Measurements from ENCODE around the gene SKI. TPM values are rescaled to one million over a fixed set of nuclear protein-coding genes. Genes with fewer than 3 reads are reported as not detected.

Gene SKI
- total RNA-seq, 1 experiment from 2014 or later: 28.3 TPM

DNA sequence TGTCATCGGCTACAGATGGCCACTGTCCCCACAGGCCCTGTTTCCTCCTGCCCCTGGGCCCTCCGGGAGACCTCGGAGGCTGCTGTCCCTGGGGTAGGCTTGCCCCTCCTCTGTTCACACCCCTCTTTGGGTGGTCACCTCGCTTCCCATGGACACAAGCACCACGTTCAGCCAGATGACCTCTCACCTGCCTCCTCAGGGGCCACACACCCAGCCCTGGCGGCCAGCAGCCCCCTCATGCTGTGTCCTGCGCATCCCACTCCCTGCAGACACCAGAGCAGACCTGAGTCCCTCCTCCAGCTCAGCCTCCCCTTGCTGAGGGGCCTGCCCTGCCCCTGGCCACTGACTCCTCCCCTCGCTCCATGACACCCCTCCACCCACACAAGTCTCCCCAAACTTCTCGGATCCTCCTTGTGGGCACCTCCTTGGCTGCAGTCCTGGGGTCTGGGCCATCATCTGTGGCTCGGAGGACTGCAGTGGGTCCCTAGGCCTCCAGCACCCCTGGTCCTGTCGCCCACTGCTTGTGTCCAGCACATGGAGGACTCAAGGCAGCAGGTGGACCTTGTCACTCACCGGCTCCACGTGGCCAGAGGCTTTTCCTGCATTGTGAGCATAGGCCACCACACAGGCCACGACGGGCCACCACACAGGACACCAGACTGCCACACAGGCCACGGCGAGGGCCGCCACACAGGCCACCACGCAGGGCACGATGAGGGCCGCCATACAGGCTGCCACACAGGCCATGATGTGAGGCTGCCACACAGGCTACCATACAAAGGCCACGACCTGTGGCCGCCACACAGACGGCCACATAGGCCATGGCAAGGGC lies 112.2 kb downstream of the SKI start:
- Histone ChIP-seq H3K9me3 (ENCODE audit: low read length) (no peaks in the 10 kb centered on the region), H3K4me3 (ENCODE audit: low read length) (no peak overlapping the region), H3K27ac (ENCODE audit: low read length) (no peak overlapping the region), H3F3A (ENCODE audit: low read length, unreplicated experiment) (no peaks in the 10 kb centered on the region), H3K36me3 (ENCODE audit: low read depth, low read length) (no peaks in the 10 kb centered on the region), H3K4me2 (ENCODE audit: low read length) (no peak overlapping the region), H3K9me2 (replicated peaks; ENCODE audit: low read length) (no peaks in the 10 kb centered on the region), H3K4me1 (ENCODE audit: insufficient read depth, low read length) (peaks cover 4% of the 10 kb centered on the region), H3K9ac (ENCODE audit: low read length) (no peak overlapping the region), H3K27me3 (ENCODE audit: low read length) (no peaks in the 10 kb centered on the region), H2AFZ (ENCODE audit: low read length) (no peak overlapping the region), H4K20me1 (ENCODE audit: low read length) (no peaks in the 10 kb centered on the region), H3K79me2 (ENCODE audit: low read length) (no peaks in the 10 kb centered on the region)
- no TSS peak for BruUV-seq (replicated peaks)
- CTCF ChIA-PET: no interaction called here
- ATAC-seq: no peak
- intact Hi-C loops (cut with micrococcal nuclease): no loop called here
- TF ChIP-seq CTCF (conservative IDR thresholded peaks at IDR 0.05; ENCODE audit: low read depth, low read length): no peak
- TF ChIP-seq EZH2phosphoT487 (IDR thresholded peaks at IDR 0.05; ENCODE audit: borderline replicate concordance, low read length): no peak
- no peak for TF ChIP-seq EZH2 (IDR thresholded peaks at IDR 0.05; ENCODE audit: low read length, unreplicated experiment)
- no peak for DNase-seq
- POLR2A ChIA-PET (ENCODE audit: unreplicated experiment): no interaction called here

- no peaks in the 10 kb centered on the region for H4K20me1 ChIP-seq (ENCODE audit: low read length)
- no peaks in the 10 kb centered on the region for H3K27me3 ChIP-seq (ENCODE audit: low read length)
- TF ChIP-seq CTCF (conservative IDR thresholded peaks at IDR 0.05; ENCODE audit: low read depth, low read length): no peak
- no peak for TF ChIP-seq EZH2phosphoT487 (IDR thresholded peaks at IDR 0.05; ENCODE audit: borderline replicate concordance, low read length)
- TF ChIP-seq EZH2 (IDR thresholded peaks at IDR 0.05; ENCODE audit: low read length, unreplicated experiment): no peak
- no peak overlapping the region for H3K4me3 ChIP-seq (ENCODE audit: low read length)
- DNase-seq: no peak
- no peaks in the 10 kb centered on the region for H3K36me3 ChIP-seq (ENCODE audit: low read depth, low read length)
- no peak overlapping the region for H2AFZ ChIP-seq (ENCODE audit: low read length)
- ChIA-PET POLR2A (ENCODE audit: unreplicated experiment) (no interaction called here), CTCF (no interaction called here)
- no peaks in the 10 kb centered on the region for H3K9me2 ChIP-seq (replicated peaks; ENCODE audit: low read length)
- no peak overlapping the region for H3K9ac ChIP-seq (ENCODE audit: low read length)
- H3K27ac ChIP-seq (ENCODE audit: low read length): no peak overlapping the region
- no peak for ATAC-seq
- H3K4me2 ChIP-seq (ENCODE audit: low read length): no peak overlapping the region
- H3F3A ChIP-seq (ENCODE audit: low read length, unreplicated experiment): no peaks in the 10 kb centered on the region
- H3K9me3 ChIP-seq (ENCODE audit: low read length): no peaks in the 10 kb centered on the region
- BruUV-seq (replicated peaks): no TSS peak
- intact Hi-C loops (cut with micrococcal nuclease): no loop called here
- no peaks in the 10 kb centered on the region for H3K79me2 ChIP-seq (ENCODE audit: low read length)
- no peaks in the 10 kb centered on the region for H3K4me1 ChIP-seq (ENCODE audit: insufficient read depth, low read length)
Measured at GRCh38 chr1:2340918-2341254, 112.8 kb downstream of the SKI start.

DNA sequence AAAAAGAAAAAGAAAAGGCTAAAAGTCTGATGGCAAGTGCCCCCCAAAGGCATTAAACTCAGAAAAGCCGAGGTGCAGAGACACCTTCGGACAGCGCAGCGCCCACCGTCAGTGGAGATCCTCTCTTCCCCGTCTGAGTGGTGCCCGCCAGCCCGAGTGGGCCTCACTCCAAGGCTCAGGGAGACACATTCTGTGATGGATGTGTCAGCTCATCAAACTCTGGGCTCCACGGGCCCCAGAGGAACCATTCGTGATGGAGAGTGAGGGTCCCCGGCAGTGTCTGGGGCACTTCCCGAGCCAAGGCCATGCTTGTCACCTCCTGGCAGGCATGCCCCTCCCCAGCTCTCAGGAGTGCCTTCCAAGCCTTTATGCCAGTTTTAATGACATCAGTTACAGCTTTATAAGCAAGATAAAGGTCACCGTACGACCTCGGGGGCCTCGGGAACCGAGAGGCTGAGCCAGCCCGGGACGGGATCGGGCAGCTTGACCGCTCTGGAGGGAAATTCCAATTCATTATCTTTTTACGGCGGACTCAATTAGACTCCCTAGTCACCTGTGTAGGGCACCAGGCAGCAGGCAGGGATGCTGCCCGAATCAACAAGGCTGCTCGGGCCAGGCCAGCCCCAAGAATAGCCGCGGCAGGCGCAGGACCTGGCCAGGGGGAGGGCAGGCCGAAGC lies 113.7 kb downstream of the SKI start:
- H3K4me1 ChIP-seq (ENCODE audit: insufficient read depth, low read length): no peaks in the 10 kb centered on the region
- H4K20me1 ChIP-seq (ENCODE audit: low read length): no peaks in the 10 kb centered on the region
- intact Hi-C loops (cut with micrococcal nuclease): no loop called here
- no peak for TF ChIP-seq EZH2phosphoT487 (IDR thresholded peaks at IDR 0.05; ENCODE audit: borderline replicate concordance, low read length)
- no peak for TF ChIP-seq EZH2 (IDR thresholded peaks at IDR 0.05; ENCODE audit: low read length, unreplicated experiment)
- H3K9ac ChIP-seq (ENCODE audit: low read length): no peak overlapping the region
- H3K79me2 ChIP-seq (ENCODE audit: low read length): no peaks in the 10 kb centered on the region
- no peak overlapping the region for H3K4me2 ChIP-seq (ENCODE audit: low read length)
- H3K4me3 ChIP-seq (ENCODE audit: low read length): no peak overlapping the region
- CTCF ChIA-PET: interaction anchor here (0.6 kb wide), 1 partner anchor 27 kb away, joined by 3 read pairs; no protein-coding TSS in a partner anchor
- H3F3A ChIP-seq (ENCODE audit: low read length, unreplicated experiment): no peaks in the 10 kb centered on the region
- H3K36me3 ChIP-seq (ENCODE audit: low read depth, low read length): no peaks in the 10 kb centered on the region
- no peak overlapping the region for H2AFZ ChIP-seq (ENCODE audit: low read length)
- no TSS peak for BruUV-seq (replicated peaks)
- no peaks in the 10 kb centered on the region for H3K9me2 ChIP-seq (replicated peaks; ENCODE audit: low read length)
- H3K9me3 ChIP-seq (ENCODE audit: low read length): no peaks in the 10 kb centered on the region
- H3K27me3 ChIP-seq (ENCODE audit: low read length): no peaks in the 10 kb centered on the region
- POLR2A ChIA-PET (ENCODE audit: unreplicated experiment): no interaction called here
- no peak for ATAC-seq
- no peak overlapping the region for H3K27ac ChIP-seq (ENCODE audit: low read length)
- DNase-seq: no peak
